K562 (cell line): ENCODE data around the gene SNUPN. TPM values are rescaled to one million over a fixed set of nuclear protein-coding genes. Genes with fewer than 3 reads are reported as not detected.

ENCODE experiments used
- ATAC-seq: fragments of 200-7000 bp; cut with Tn5 transposase; 3 replicates; pipeline ENCODE4 v1.9.1; 2020; ENCODE audit warnings: moderate library complexity
- BruUV-seq: library from RNA; stranded (reverse); fragments of 400-500 nt; replicated peaks from 2 replicates; lab custom pipeline; 2021; lab: Mats Ljungman, UMichigan
- CTCF ChIA-PET: fragments of 300-600 bp; formaldehyde crosslinking; extraction: SDS; loops from one replicate; lab custom pipeline; 2021; ENCODE audit warnings: low intra/inter-chr PET ratio; lab: Yijun Ruan, JAX
- POLR2A ChIA-PET: fragments of 300-600, 350-650 bp; sonication (Branson Sonifier 250); formaldehyde crosslinking; extraction: SDS; loops from one replicate; lab custom pipeline; 2021; ENCODE audit warnings: antibody characterized with exemption, inconsistent platforms; lab: Yijun Ruan, JAX
- DNase-seq, 4 experiments: peaks; one replicate each; pipeline versions ENCODE4 v3.0.0 to v3.0.0-alpha.2; 2011 to 2018; ENCODE audit warnings: low spot score in 3 of 4, mixed read lengths in 3 of 4; ENCODE audit errors: extremely low read depth in 1 of 4
- FAIRE-seq: peaks from 2 replicates; lab custom pipeline; 2011; peaks lifted over from hg19 to GRCh38; lab: Jason Lieb, UNC
- H2AFZ ChIP-seq: 2 replicates; pipeline ENCODE4 v1.6.0; 2011; ENCODE audit warnings: low read depth, low read length, control low read depth, inconsistent platforms
- H3K27ac ChIP-seq: fragments of 200-600 bp; 3 replicates; pipeline ENCODE4 v1.8.0; 2011; ENCODE audit warnings: low read depth, mild to moderate bottlenecking, control low read depth, inconsistent platforms, low read length, moderate library complexity, mixed read lengths; ENCODE audit errors: extremely low read depth
- H3K27me3 ChIP-seq, 2 experiments: fragments of 300-600 bp in 1 of 2; 2 replicates in 1 of 2; 3 replicates in 1 of 2; pipeline versions ENCODE4 v1.6.0 to v1.8.0; 2011; ENCODE audit warnings: inconsistent platforms in 2 of 2, low read length in 2 of 2, mild to moderate bottlenecking in 1 of 2, mixed read lengths in 1 of 2, moderate library complexity in 1 of 2; ENCODE audit not compliant: control insufficient read depth in 2 of 2, insufficient read depth in 2 of 2
- H3K36me3 ChIP-seq: fragments of 300-600 bp; 3 replicates; pipeline ENCODE4 v1.8.0; 2011; ENCODE audit warnings: mild to moderate bottlenecking, low read length, inconsistent platforms; ENCODE audit not compliant: control insufficient read depth, insufficient read depth
- H3K4me1 ChIP-seq, 2 experiments: fragments of 200-600 bp in 1 of 2; replicated peaks in 1 of 2; 2 replicates in 1 of 2; 3 replicates in 1 of 2; pipeline versions ENCODE4 v1.5.1 to v1.8.0; 2011; ENCODE audit warnings: inconsistent platforms in 2 of 2, low read length in 2 of 2, mild to moderate bottlenecking in 1 of 2, mixed read lengths in 1 of 2, moderate library complexity in 1 of 2; ENCODE audit not compliant: control insufficient read depth in 2 of 2, insufficient read depth in 2 of 2
- H3K4me2 ChIP-seq: 2 replicates; pipeline ENCODE4 v1.6.1; 2011; ENCODE audit warnings: low read length, control low read depth, inconsistent platforms, mixed read lengths; ENCODE audit not compliant: insufficient read depth
- H3K4me3 ChIP-seq: fragments of 200-600 bp; sonication (generic), shearing (Covaris generic); 2 replicates; pipeline ENCODE4 v1.5.1; 2016; ENCODE audit warnings: control low read depth, inconsistent platforms
- H3K79me2 ChIP-seq: fragments of 200-600 bp; 3 replicates; pipeline ENCODE4 v1.8.0; 2011; ENCODE audit warnings: low read length, inconsistent platforms; ENCODE audit not compliant: control insufficient read depth, insufficient read depth
- H3K9ac ChIP-seq, 2 experiments: 2 replicates each; pipeline versions ENCODE4 v1.6.0 to v1.6.1; 2011; ENCODE audit warnings: low read depth in 2 of 2, low read length in 2 of 2, control low read depth in 1 of 2, inconsistent platforms in 1 of 2, mild to moderate bottlenecking in 1 of 2, mixed read lengths in 1 of 2; ENCODE audit not compliant: insufficient read depth in 1 of 2
- H3K9me1 ChIP-seq: one replicate; pipeline ENCODE4 v1.6.0; 2011; ENCODE audit warnings: inconsistent platforms, mild to moderate bottlenecking, low read length, moderate library complexity; ENCODE audit not compliant: control insufficient read depth, insufficient read depth
- H3K9me3 ChIP-seq: replicated peaks from 2 replicates; pipeline ENCODE4 v1.5.1; 2011; ENCODE audit warnings: low read depth, low read length, inconsistent platforms; ENCODE audit not compliant: control insufficient read depth, insufficient read depth
- H4K20me1 ChIP-seq: replicated peaks from 2 replicates; pipeline ENCODE4 v1.6.1; 2011; ENCODE audit warnings: low read length, inconsistent platforms, mixed read lengths; ENCODE audit not compliant: control insufficient read depth, insufficient read depth
- GTF2E2 ChIP-seq: fragments of 200-800 bp; sonication (Bioruptor generic); IDR thresholded peaks from 2 replicates; pipeline ENCODE4 v1.6.1; 2016; ENCODE audit warnings: missing genetic modification characterization, missing compliant biosample characterization
- JUNB ChIP-seq: fragments of 450-650 bp; formaldehyde crosslinking; conservative IDR thresholded peaks from 2 replicates; pipeline ENCODE4 v1.4.0; 2020; ENCODE audit warnings: mild to moderate bottlenecking
- PTTG1 ChIP-seq: fragments of 450-650 bp; IDR thresholded peaks from 2 replicates; pipeline ENCODE4 v1.6.1; 2016; ENCODE audit warnings: low read depth, mild to moderate bottlenecking, missing genetic modification characterization, missing compliant biosample characterization
- TFAP4 ChIP-seq: sonication (generic); formaldehyde crosslinking; IDR thresholded peaks from 2 replicates; pipeline ENCODE4 v1.8.0; 2022; ENCODE audit warnings: missing genetic modification reagents, mild to moderate bottlenecking, moderate library complexity, borderline replicate concordance
- WGBS: fragments of 100-300 bp; shearing (Covaris generic); methylation state at CpG from one replicate; pipeline ENCODE4 v1.1.6; 2016; ENCODE audit warnings: low coverage, mixed read lengths; ENCODE audit not compliant: insufficient coverage; ENCODE audit errors: missing lambda C conversion rate; 5-methylcytosine and 5-hydroxymethylcytosine counted together
- in situ Hi-C: fragments of 300-500 bp; cut with MboI; formaldehyde crosslinking; loops from 4 replicates; pipeline ENCODE4 v1.15.0; 2018; ENCODE audit warnings: inconsistent platforms, mixed read lengths
- intact Hi-C: fragments of 100-400 bp; cut with micrococcal nuclease; formaldehyde crosslinking; loops from 2 replicates; pipeline ENCODE4 v1.14.2; 2022
- polyA plus RNA-seq, 8 experiments: library from polyadenylated mRNA; depleted of rRNA in 4 of 8; stranded (reverse) in 5 of 8; unstranded in 3 of 8; fragments of >200 nt; fragmentation: Nextera tagmentation in 2 of 8; fragmentation: Illumina TruSeq in 1 of 8; extraction: Ambion mirVana in 2 of 8; extraction: Trizol in 1 of 8; gene quantifications; 2 replicates each; pipeline versions ENCODE4 v1.2.1 to v1.2.3, GENCODE V29; 2011 to 2014; ENCODE audit warnings: inconsistent platforms in 1 of 8, missing spikeins in 1 of 8
- total RNA-seq, 7 experiments: library from RNA; depleted of rRNA in 6 of 7; stranded (reverse); fragments of >200 nt in 6 of 7; fragmentation: Illumina TruSeq in 2 of 7; extraction: Trizol in 2 of 7; gene quantifications; 2 replicates each; pipeline versions ENCODE4 v1.2.1 to v1.2.3, GENCODE V29; 2011 to 2021; ENCODE audit warnings: low replicate concordance in 1 of 7

Gene SNUPN
- total and polyA plus RNA-seq, 9 of the 15 experiments (the other 6 are each of a cell fraction or from before 2014, with no cell fraction given), result 32.2 to 78.3 (median 40.0) TPM

DNA sequence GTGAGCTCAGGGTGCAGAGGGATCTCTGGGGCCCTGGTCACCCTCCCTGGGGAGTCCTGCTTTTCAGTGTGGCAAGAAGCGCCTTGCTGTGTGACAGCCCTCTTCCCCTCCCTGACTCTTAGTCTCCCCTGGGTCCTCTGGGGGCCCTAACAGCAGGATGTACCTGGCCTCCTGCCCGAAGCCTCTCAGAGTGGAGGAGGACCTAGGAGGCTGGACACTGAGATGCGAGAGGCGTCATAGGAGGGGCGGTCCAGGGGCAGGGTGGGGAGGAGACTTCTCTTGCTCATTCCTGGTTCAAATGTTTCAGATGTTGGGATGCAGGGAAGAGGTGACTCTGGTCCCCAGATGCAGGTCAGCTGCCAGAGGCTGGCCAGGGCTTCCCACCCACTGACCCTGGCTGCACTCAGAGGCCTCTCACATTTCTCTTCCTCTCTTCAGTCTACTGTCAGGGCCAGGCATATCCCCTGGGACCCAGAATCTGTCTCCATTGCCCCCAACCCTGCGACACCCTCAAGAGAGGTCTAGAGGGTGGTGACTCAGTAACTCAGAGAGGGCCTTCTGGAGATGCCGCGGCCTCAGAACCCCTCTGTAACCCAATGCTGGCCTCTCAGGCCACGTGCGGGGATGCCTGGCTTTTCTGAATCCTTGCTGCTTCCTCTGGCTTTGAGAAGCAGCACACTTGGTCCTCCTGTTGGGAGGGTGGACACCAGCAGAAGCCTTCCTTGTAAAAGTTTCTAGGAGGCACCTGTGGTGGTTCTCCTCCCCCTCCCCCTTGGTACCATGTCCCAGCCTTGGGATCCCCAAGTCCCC is 48.1 kb upstream of the SNUPN start:
- POLR2A ChIA-PET, result interaction anchor here (3.2 kb wide), 1 partner anchor 12 kb away, joined by 10 read pairs; no protein-coding TSS in a partner anchor
- H3K9ac ChIP-seq, result peak overlapping the region in 1 of 2 experiments; percentile 89; a peak in 2 of 4 replicates
- 59% methylated on average over 9 of the region's 10 CpGs for WGBS

More for the DNA sequence above, 48.1 kb upstream of the SNUPN start:
- no peak overlapping the region for H2AFZ ChIP-seq
- H3K36me3 ChIP-seq, result no peaks in the 10 kb centered on the region
- in situ Hi-C loops, result loop anchor here (10.0 kb wide), 1 partner anchor 649 kb away; the partner anchor contains the start of gene PPCDC
- CTCF ChIA-PET, result no interaction called here
- BruUV-seq, result no TSS peak
- H3K4me3 ChIP-seq, result no peak overlapping the region
- H3K9me3 ChIP-seq, result no peaks in the 10 kb centered on the region
- no peak overlapping the region for H3K27ac ChIP-seq
- FAIRE-seq (no peak), ATAC-seq (peak; percentile 33)
- intact Hi-C loops, result no loop called here
- no peaks in the 10 kb centered on the region for H3K79me2 ChIP-seq
- H3K4me2 ChIP-seq, result no peak overlapping the region
- TF ChIP-seq PTTG1 (tag) (no peak), JUNB (CRISPR knock-in tag) (no peak), GTF2E2 (tag) (no peak), TFAP4 (CRISPR knock-in tag) (no peak)
- TF ChIP-seq, all 486 proteins: peak for 0
- Histone ChIP-seq H3K27me3 (no peaks in the 10 kb centered on the region), H3K9me1 (peaks cover 3% of the 10 kb centered on the region), H4K20me1 (peaks cover 3% of the 10 kb centered on the region; the same call in 1 of the 2 replicates), H3K4me1 (peaks cover 10 to 58% of the 10 kb centered on the region in 2 experiments; a peak in 4 of 5 replicates)
- DNase-seq, result no peak
